GM21528 (cell line): ENCODE measurements around the gene UBE2L5.

ENCODE experiments used
- ATAC-seq: cut with Tn5 transposase; IDR thresholded peaks from one replicate; pipeline ENCODE4 v1.9.1; 2021; ENCODE audit warnings: mild to moderate bottlenecking, moderate library complexity; ENCODE audit not compliant: unreplicated experiment, low FRiP score

UBE2L5 gene

DNA sequence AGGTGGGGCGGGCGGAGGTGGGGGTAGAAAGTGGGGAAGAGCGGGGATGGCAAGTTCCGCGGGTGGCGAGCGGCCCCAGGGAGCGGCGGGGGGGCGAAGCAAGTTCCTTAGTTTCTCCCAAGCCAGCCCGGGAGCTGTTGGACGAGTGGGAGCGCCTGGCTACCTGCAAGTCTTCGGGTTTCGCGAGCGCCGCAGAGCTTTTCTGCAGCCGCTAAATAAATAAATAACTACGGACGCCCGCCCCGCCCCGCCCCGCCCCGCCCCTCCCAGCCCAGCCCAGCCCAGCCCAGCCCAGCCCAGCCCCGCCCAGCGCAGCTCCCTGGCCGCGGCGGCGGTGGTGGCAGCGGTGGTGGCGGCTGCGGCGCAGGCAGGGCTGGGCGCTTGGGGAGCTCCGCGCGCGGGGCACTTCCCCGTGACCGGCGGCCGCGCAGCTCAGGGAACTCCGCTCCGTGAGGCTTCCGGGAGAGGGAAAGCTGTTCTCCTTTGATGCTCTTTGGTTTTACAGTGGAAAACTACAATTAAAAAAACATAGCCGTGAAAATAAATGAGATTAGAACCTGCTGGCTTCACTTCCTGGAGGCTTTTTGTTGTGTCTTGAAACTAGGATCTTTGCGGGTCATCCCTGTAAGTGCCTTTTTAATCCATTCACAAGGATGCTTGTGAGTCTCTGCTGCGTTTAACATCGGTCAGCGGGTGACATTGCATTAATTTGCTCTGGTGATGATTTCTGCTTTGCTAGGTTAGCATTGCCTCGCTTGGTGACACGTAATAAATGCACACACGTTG is at the start of gene UBE2L5:
TSS of gene UBE2L5 (plus strand) at position 440 of the 786 bp plus-strand sequence. CDS start 5,498 bp downstream, outside the sequence.
- ATAC-seq: peak; percentile 76

DNA sequence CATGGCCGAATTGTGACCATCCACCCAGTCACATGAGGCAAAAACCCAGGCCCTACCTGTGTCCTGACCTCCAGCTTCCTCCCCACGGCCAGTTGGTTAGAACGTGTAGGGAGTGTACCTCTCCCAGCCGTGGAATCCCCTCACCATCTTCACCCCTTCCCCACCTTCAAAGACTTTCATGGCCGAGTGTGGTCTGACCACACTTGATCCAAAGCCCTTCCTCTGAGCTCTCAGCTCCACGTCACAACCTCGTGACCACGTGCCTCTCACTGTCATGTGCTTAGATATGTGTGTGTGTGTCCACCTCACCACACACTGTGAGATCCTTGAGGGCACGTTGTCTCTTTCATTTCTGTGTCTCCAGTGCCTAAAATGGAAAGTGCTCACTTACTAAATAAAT is 48.6 kb upstream of the UBE2L5 start:
- no peak for ATAC-seq

DNA sequence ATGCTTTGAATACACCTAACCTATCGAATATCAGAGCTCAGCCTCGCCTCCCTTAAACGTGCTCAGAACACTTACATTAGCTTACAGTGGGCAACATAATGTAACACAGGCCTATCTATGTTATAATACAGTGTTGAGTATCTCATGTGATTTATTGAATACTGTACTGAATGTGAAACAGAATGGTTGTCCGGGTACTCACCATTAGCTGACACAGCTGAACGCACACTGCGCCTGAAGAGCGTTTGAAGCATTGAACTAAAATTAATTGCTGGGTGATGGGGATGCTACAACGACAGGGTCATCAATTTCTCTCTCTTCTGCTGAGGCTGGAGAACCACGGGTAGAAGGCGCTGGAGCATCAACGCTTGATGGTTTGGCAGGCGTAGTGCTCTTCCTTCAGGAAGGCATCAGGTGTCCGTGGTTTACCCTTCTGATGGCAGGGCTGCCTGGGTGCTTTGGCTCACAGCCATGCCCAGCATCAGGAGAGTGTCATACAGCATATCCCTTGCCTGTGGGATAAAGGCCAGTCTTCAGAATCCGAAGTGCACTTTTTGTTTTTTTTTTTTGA is 46.9 kb upstream of the UBE2L5 start:
- ATAC-seq: no peak

DNA sequence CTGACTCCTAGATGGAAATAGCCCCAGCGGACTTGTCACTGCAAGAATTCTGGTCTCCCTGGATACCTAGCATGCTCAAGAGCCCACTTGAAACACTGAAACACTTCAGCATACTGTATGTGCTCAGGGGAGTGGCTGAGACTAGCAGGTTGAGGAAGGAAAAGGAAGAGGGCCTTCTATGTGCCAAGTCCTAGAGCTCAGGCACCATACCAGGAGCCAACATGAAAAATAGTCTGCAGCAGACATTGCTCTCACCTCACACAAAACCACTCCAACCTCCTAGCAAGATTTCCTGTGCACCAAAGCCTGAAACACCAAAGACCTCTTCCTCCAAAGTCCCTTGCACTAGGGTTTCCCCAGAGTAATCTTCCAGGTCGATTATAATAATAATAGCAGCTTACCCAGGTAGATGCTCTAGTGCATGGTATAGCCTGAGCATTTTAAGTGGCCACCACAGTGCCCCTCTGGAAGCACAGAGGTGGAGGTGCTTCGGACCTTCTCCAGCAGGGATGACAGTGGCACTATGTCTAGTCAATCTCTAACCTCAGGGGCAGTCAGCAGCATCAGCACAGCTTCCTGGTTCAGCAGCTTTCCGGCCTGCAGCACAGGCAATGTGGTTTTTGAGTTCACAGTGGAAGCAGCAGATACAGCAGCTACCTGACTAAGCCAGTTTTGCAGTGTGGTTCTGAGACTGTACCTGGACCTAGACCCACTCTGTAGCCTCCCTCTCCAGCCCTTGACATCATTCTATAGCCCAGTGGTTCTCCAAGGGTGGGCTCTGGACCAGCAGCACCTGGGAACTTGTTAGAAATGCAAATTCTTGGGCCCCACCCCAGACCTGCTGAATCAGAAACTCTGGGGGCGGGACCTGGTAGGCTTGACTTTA is 45.6 kb upstream of the UBE2L5 start:
- ATAC-seq: peak; percentile 62

DNA sequence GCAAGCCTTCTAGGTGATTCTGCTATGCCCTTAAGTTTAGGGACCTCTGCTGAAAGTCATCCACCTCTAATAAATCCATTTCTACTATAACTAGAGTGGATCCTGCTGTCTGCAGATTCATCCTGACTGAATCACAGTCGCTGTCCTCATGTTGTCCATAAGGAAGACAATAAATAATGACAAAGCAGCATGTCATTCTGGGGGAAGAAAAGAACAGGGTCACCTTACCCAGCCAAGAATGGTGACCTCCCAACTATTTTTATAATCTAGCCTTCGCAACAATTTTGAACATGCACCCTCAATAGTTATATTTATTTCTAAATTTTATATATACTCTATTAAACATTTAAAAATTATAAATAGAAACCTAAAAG is 45.0 kb upstream of the UBE2L5 start:
- ATAC-seq: no peak

DNA sequence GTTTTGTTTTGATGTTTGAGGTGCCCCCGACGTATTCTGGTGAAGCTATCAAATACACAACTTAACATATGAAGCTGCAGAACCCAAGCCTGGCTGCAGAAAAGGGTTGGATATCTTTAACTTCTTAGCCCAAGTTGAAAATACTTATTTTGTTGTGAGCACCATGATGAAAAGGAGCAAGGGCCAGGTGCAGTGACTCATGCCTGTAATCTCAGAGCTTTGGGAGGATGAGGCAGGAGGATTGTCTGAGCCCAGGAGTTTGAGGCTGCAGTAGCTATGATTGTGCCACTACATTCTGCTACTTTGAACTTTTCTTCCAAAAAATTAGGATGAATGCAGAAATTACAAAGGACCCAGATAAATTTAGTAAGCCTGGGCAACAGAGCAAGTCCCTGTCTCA is 44.1 kb upstream of the UBE2L5 start:
- ATAC-seq: no peak

DNA sequence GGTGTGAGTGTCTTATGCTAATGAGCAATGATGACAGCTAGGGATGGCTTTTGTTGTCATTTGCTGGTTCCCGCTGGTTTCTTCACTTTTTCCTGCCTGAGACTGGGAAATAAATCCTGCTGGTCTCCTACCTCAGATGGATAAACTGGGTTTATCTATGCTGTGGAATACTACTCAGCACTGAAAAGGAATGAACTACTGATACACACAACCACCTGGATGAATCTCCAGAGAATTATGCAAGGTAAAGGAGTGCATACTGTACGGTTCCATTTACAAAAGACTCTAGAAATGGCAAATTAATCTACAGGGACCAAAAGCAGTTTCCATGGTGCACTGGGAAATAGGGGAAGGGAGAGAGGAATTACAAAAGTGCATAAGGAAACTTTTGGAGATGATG is 41.2 kb upstream of the UBE2L5 start:
- ATAC-seq: no peak

DNA sequence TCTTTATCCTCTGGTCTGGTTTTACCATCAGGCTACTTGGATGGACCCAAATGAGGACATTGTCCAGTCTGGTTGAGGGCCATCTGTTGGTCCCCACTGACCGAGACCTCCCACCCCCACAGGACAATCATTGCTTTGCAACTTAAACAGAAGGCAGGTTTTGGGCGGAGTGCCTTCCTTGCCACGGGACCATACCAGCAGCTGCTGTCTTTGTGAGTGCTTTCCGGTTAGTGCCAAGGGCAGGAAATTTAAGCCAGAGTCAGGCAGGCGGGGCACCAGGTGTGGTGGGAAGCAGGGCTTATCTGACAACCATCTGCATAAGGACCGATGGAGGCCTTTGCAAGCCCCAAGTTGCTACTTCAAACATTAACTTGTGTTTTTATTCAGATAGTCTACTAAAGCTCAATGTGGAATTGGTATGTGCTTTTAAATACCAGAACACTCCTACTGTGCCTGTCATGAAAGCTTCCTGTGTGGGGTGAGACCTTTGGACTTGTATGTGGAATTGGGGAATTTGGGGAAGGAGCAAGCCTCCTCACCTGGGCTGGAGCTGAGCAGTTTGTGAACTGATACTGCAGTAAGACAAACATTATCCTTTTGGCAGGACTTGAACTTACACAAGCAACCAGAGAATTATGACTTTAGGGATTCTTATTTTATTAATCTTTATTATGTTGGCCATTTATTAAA is 39.3 kb upstream of the UBE2L5 start:
- no peak for ATAC-seq

DNA sequence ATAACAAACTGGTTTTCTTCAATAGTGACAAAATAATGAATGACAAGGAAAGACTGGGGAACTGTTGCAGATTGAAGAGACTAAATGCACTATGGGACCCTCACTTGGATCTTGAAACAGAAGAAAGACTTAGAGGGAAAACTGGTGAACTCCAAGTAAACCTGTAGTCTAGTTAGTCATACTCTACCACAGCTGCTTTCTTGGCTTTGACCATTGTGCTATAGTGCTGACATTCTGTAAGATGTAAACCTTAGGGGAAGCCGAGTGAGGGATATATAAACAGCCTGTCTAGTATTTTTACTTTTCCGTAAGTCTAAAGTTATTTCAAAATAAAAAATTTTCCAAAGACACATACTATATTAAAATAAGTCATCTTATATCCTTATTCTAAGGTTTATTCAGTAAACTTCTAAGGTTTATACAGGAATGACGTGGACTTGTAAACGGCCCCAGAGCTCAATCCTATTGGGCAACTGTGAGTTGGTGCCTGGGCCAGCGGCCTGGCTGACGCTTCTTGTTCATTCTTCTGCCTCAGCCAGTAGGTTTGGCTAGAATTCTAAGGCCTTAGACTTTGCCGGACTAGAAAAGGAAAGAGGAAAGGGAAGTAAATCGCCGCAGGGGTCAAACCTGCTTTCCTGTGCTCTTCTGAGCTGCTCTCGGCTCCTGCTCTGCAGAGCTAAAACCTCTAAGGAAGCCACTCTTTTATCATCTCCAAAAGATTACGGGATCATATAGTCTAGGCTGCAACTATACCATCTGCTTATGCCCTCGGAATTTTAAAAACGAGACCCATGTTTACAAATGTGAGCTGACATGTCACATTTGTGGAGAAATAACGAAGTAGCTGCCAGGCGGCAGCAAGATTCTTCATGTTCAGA is 33.6 kb upstream of the UBE2L5 start:
- ATAC-seq: no peak

DNA sequence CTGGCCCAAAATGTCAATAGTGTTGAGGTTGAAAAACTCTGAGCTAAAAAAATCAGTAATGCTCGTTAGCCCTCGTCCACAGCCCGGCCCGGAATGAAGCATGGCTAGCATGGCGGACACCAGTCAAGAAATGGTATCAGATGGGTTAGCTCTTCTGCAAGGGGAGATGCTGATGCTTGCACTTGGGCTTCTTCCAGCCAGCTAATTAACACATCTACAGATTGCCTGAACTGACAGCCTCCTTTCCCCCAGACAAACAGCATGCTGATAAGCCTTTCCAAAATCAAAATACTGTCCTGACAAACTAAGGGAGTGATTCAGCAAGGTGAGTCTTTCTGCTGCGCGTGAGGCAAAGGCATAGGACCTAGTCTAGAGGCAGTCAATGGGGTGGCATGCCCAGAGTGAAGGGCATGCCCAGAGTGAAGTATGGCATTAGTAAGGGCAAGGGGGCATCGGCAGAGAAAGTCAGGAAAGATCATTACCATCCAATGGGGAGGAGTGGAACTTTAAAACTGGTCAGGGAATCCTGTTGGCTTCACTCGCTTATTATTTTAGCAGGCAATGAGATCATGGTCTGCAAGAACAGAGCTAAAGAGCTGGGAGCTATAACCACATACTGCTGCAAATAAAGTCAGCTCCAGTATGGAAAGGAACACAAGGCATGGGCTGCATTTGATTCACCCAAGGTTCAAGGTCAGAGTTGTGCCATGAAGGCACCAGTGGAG is 30.2 kb upstream of the UBE2L5 start:
- no peak for ATAC-seq

DNA sequence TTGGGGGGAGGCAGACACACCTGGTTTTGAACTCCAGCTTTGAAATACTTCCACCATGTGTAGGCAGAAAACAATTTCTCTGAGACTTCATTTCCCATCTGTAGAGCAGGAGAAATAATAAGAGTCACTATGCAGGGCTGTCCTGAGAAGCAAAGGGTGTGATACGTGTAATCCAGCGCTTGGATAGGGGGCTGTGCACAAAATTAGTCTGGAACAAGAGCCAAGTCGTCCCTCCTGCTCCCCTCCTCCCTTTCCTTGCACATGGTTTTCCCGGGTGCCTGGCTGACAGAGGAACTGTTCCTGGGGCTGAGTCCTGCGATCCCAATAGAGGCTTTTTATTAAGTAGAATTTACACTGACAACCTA is 29.6 kb upstream of the UBE2L5 start:
- ATAC-seq: no peak

DNA sequence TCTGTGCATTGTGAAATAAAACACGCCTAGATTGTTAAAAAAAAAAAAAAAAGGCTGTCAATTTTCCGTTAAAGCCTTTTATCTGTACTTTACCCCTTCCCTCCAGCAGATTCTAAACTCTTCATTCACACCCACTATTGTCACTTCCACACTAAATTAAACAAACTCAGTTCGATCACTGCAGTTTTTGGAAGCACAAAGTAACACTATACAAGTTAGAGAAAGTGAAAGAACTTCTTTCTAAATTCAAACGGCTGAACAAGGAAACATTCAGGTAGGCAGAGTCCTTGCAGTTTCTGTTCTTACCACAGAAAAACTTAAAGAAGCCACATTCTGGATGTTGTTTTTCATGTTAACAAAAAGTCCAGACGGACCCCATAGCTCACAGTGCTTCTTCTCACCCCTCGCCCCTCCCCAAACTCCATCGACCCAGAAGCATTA is 27.5 kb upstream of the UBE2L5 start:
- peak; percentile 68 for ATAC-seq

DNA sequence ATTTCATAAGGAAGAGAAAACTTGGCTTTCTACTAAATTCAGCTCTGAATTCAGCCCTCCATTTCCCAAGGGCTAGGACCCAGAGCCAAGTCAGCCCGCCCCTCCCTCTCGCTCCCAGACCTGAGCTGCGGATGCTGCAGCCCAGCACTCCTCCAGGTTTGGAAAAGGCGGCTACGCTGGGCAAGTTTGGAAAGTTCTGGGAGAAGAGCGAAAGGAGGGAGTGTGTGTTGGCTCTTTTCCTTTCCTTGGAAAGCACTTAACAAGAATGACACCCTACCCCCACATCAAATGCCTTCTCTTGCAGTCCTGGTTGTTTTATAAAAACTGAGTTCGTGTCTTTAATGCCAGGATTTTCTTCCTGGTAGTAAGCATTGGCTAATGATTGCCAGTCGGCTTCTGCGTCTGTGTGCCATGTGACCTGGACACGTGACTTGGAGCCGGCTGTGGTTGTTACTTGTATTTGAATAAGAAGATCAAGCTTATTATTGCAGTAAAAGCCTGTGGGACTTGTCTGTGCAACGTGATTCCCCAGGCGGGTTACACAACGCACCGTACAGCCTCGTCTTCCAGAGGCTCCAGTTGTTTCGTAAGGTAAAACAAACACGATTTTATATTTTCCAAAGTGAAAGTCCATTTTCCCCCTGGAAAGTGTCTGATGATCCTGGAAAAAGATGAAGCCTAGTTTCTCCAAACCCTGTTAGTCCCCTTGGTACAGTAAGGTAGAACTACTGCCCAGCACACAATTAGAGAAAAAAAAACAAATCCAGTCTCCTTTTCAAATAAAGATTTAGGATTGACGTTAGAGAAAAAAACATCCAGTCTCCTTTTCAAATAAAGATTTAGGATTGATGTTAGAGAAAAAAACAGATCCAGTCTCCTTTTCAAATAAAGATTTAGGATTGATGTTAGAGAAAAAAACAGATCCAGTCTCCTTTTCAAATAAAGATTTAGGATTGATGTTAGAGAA is 26.8 kb upstream of the UBE2L5 start:
- peak; percentile 68 for ATAC-seq

DNA sequence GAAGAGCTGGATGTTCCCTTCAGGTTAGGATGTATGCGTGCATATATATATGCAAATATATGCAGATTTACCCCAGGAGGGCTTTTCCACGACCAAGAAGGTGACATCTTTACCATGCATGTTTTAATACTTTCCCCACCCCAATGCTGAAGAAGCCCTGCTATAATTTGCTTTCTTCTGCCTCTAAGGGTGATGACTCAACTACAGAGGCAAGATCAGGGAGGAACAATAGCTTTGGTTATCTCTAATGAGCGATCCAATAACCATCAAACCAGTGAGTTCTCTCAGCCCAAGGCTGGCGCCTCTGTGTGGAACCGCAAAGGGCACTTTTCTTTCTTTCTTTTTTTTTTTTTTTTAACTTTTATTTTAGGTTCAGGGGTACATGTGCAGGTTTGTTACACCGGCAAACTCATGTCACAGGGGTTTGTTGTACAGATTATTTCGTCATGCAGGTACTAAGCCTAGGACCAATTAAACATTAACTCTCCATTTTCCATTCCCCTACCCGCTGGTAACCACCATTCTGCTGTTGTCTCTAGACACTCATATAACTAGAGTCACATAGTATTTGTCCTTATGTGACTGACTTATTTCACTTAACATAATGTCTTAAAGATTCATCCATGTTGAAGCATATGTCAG is 25.7 kb upstream of the UBE2L5 start:
- ATAC-seq: no peak

DNA sequence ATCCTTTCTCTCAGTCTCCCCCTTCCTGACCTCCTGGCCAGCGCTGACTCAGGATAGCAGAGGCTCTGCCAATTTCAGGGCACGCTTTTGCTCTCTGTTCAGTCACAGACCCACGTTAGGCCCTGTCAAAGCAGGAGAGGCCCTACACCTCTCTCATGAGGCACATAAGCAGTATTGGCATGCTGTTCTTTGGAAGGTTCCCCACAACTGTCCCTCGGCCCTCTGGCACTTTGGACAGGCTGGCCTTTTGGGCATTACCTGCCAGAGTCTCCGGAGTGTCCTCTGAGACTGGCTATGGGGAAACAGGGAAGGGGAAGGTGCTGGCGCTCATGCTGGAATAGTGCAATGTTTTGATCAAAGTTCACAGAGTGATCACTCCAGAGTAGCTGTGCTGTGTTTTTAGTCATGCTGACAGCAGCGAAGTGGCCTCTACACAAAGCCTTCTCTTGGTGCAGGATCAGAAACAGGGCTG is 23.7 kb upstream of the UBE2L5 start:
- no peak for ATAC-seq

DNA sequence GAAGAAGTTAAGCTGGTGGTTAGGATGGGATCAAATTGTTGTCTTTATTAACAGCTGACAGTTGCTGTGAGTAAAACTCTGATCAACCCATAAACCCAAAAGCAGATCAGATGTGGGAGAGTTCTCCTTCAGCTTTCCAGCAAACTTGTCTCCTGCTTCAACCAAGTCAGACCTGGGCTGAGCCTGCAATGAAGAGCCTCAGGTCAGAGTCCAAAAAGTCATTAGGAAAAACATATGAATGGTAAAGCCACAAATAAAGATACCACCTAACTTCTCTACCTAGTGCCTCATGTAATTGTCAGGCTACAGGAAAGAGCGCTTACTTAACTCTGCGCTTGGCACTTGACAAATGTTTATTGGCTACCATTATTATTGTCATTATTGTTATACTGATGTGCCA is 21.9 kb upstream of the UBE2L5 start:
- ATAC-seq: no peak

DNA sequence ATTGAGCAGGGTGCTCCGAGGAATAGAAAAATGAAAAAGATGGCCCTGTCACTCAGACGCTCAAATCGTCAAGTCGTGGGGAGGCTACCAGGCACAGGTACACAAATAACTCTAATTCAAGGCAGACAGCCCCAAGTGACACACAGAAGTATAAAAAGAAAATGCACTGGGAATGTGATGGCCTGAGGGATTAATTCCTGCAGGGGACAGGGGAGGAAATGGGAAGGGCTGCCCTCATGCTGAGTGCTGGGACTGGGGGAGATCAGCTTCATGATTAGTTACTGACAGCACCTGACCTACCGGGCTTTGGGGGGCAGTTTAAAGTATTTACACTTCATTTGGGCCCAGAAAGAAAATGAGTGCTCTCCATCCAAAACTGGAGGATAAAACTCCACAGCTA is 20.9 kb upstream of the UBE2L5 start:
- ATAC-seq: no peak
